Osteocyte (in vitro differentiated cells): ENCODE results near the gene ZCCHC7. TPM values are rescaled to one million over a fixed set of nuclear protein-coding genes. Genes with fewer than 3 reads are reported as not detected.

Experiments used
- DNase-seq: peaks from one replicate; pipeline ENCODE4 v3.0.0; 2021; ENCODE audit warnings: mixed read lengths; ENCODE audit not compliant: unreplicated experiment; ENCODE audit errors: extremely low spot score
- H3K27ac Mint-ChIP-seq: one replicate; pipeline ENCODE4 v1.8.0; 2021; ENCODE audit warnings: mild to moderate bottlenecking, mixed read lengths; ENCODE audit not compliant: unreplicated experiment
- H3K27me3 Mint-ChIP-seq: one replicate; pipeline ENCODE4 v1.8.0; 2021; ENCODE audit warnings: mixed read lengths; ENCODE audit not compliant: unreplicated experiment
- H3K36me3 Mint-ChIP-seq: one replicate; pipeline ENCODE4 v1.8.0; 2021; ENCODE audit warnings: mixed read lengths; ENCODE audit not compliant: unreplicated experiment
- H3K4me1 Mint-ChIP-seq: one replicate; pipeline ENCODE4 v1.8.0; 2021; ENCODE audit warnings: mixed read lengths; ENCODE audit not compliant: unreplicated experiment
- H3K4me3 Mint-ChIP-seq: one replicate; pipeline ENCODE4 v1.8.0; 2021; ENCODE audit warnings: mild to moderate bottlenecking, moderate library complexity, mixed read lengths; ENCODE audit not compliant: unreplicated experiment
- H3K9me3 Mint-ChIP-seq: one replicate; pipeline ENCODE4 v1.8.0; 2021; ENCODE audit warnings: mixed read lengths; ENCODE audit not compliant: unreplicated experiment
- CTCF ChIP-seq: fragments of 200-600 bp; sonication (generic); IDR thresholded peaks from 2 replicates; pipeline ENCODE4 v1.5.0; 2021; ENCODE audit warnings: antibody characterized with exemption, mild to moderate bottlenecking, moderate library complexity
- total RNA-seq: library from RNA; stranded (reverse); gene quantifications from 2 replicates; pipeline ENCODE4 v1.2.1, GENCODE V29; 2021

The ZCCHC7 gene
- total RNA-seq, 1 donor from 2014 or later: 22.8 TPM

DNA sequence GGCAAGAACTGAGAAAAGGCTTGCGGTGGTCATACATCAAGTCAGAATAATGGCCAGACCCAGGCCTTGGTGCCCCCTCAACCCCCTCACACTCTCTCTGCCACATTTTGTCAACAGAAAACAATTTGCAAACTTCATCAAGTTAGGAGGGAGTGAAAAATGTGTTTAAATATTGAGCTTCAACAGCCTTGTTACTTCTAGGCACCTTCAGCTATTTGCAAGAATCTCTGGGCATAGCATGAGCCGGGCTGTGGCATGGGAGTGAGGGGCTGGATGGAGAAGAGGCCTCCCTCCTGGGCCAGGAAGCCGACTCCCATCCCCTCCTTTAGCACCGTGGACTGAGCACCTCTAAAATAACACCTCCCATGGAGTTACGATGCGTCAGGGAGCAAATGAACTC is 249.9 kb downstream of the ZCCHC7 start:
- no peaks in the 10 kb centered on the region for H3K36me3 Mint-ChIP-seq
- no peak overlapping the region for H3K27ac Mint-ChIP-seq
- DNase-seq: no peak
- no peaks in the 10 kb centered on the region for H3K27me3 Mint-ChIP-seq
- no peaks in the 10 kb centered on the region for H3K4me1 Mint-ChIP-seq
- H3K4me3 Mint-ChIP-seq: no peak overlapping the region
- TF ChIP-seq CTCF: no peak
- no peaks in the 10 kb centered on the region for H3K9me3 Mint-ChIP-seq

DNA sequence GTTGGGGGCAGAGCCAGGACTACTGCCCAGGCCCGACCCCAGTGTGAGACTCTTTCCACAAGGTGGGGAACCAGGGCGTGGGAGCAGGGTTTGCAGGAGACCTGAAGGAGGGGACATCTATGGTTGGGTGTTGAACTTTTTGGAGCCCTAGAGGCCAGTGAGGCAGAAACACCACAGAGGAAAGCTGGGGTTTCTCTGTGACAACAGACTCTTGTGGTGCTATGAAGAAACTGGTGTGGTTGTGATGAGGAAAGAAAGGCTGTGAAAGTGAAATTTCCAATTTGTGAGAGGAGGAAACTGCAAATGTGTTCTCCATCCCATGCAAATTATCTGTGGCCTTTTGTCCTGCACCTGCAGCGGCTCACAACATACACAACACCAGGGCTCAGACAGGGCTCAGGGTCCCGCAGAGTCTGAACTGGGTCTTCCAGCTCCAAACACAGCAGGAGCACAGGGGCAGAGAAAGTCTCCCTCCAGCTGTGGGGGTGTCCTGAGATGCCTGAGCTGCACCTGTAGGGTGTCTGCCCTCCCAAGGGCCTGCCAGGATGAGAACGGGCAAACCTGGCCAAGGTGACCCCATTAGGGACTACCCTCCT is 250.7 kb downstream of the ZCCHC7 start:
- no peak for DNase-seq
- no peaks in the 10 kb centered on the region for H3K9me3 Mint-ChIP-seq
- no peaks in the 10 kb centered on the region for H3K27me3 Mint-ChIP-seq
- no peak overlapping the region for H3K27ac Mint-ChIP-seq
- no peaks in the 10 kb centered on the region for H3K4me1 Mint-ChIP-seq
- H3K36me3 Mint-ChIP-seq: no peaks in the 10 kb centered on the region
- no peak overlapping the region for H3K4me3 Mint-ChIP-seq
- no peak for TF ChIP-seq CTCF

GRCh38 chr9:37371565-37372464 is 251.4 kb downstream of the ZCCHC7 start:
- no peaks in the 10 kb centered on the region for H3K4me1 Mint-ChIP-seq
- H3K27me3 Mint-ChIP-seq: peaks cover 3% of the 10 kb centered on the region
- H3K4me3 Mint-ChIP-seq: no peak overlapping the region
- H3K9me3 Mint-ChIP-seq: no peaks in the 10 kb centered on the region
- no peak for DNase-seq
- H3K36me3 Mint-ChIP-seq: no peaks in the 10 kb centered on the region
- H3K27ac Mint-ChIP-seq: no peak overlapping the region
- TF ChIP-seq CTCF: no peak

DNA sequence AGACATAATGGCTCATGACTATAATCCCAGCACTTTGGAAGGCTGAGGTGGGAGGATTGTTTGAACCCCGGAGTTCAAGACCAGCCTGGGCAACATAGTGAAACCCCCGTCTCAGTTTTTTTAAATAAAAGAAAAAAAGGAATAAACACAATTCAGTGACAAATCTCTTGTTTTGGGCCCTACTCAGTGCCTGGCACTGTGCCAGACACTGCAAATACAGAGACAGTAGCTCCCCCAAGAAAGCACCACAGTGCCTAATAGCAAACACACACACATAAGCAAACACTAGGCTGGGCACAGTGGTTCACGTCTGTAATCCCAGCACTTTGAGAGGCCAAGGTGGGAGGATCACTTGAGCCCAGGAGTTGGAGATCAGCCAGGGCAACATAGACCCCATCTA is 252.5 kb downstream of the ZCCHC7 start:
- H3K4me3 Mint-ChIP-seq: no peak overlapping the region
- H3K9me3 Mint-ChIP-seq: no peaks in the 10 kb centered on the region
- H3K27ac Mint-ChIP-seq: no peak overlapping the region
- no peak for DNase-seq
- no peaks in the 10 kb centered on the region for H3K36me3 Mint-ChIP-seq
- peaks cover 8% of the 10 kb centered on the region for H3K27me3 Mint-ChIP-seq
- no peaks in the 10 kb centered on the region for H3K4me1 Mint-ChIP-seq
- no peak for TF ChIP-seq CTCF

DNA sequence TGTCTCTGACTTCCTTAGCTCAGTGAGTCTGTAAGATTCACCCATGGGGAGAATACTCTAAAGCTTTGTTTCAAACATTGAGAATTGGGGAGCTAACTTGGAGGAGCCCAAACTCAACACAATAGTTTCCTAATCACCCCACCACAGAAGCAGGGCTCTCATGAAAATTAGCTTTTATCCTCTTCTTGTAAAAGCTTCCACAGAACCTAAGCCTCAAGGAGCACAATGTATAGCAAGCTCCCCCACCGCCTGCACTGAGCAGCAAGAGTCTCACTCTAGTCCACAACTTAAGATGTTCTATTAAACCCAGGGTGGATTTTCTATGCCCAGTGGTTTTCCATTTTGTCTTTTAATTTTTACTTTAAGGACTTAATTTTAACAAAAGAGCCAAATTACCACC is 253.2 kb downstream of the ZCCHC7 start:
- TF ChIP-seq CTCF: no peak

More for the DNA sequence above, 253.2 kb downstream of the ZCCHC7 start:
- no peak for DNase-seq
- Mint-ChIP-seq H3K9me3 (no peaks in the 10 kb centered on the region), H3K4me1 (no peaks in the 10 kb centered on the region), H3K4me3 (no peak overlapping the region), H3K36me3 (no peaks in the 10 kb centered on the region), H3K27me3 (peaks cover 8% of the 10 kb centered on the region), H3K27ac (no peak overlapping the region)
